Hepatocyte (in vitro differentiated cells): ENCODE measurements around the gene SLC9A7. TPM values are rescaled to one million over a fixed set of nuclear protein-coding genes. Genes with fewer than 3 reads are reported as not detected.

ENCODE experiments used
- DNase-seq: peaks from one replicate; pipeline ENCODE4 v3.0.0-alpha.2; 2016; ENCODE audit warnings: low spot score
- H2AFZ ChIP-seq: fragments of 200-600 bp; sonication (generic); 2 replicates; pipeline ENCODE4 v1.6.0; 2016; ENCODE audit warnings: antibody characterized with exemption, mild to moderate bottlenecking
- H3K27ac ChIP-seq: fragments of 200-600 bp; sonication (generic); 2 replicates; pipeline ENCODE4 v1.5.1; 2016; ENCODE audit warnings: mild to moderate bottlenecking
- H3K27me3 ChIP-seq: fragments of 200-600 bp; sonication (generic); 2 replicates; pipeline ENCODE4 v1.6.1; 2016
- H3K36me3 ChIP-seq: fragments of 200-600 bp; sonication (generic); replicated peaks from 2 replicates; pipeline ENCODE4 v1.5.1; 2016; ENCODE audit warnings: low read depth; ENCODE audit not compliant: insufficient read depth
- H3K4me1 ChIP-seq: fragments of 200-600 bp; sonication (generic); 2 replicates; pipeline ENCODE4 v1.5.1; 2016; ENCODE audit warnings: mild to moderate bottlenecking, moderate library complexity; ENCODE audit not compliant: insufficient read depth
- H3K4me2 ChIP-seq: fragments of 200-600 bp; sonication (generic); 2 replicates; pipeline ENCODE4 v1.6.0; 2016
- H3K4me3 ChIP-seq: fragments of 200-600 bp; sonication (generic); 2 replicates; pipeline ENCODE4 v1.5.1; 2016; ENCODE audit warnings: mild to moderate bottlenecking
- H3K79me2 ChIP-seq: fragments of 200-600 bp; sonication (generic); 2 replicates; pipeline ENCODE4 v1.6.0; 2017; ENCODE audit warnings: mild to moderate bottlenecking
- H3K9me2 ChIP-seq: fragments of 200-600 bp; sonication (generic); replicated peaks from 2 replicates; pipeline ENCODE4 v1.6.0; 2017; ENCODE audit warnings: mild to moderate bottlenecking; ENCODE audit not compliant: insufficient read depth
- H3K9me3 ChIP-seq: fragments of 200-600 bp; sonication (generic); 2 replicates; pipeline ENCODE4 v1.5.1; 2016; ENCODE audit warnings: low read depth, mild to moderate bottlenecking
- H4K20me1 ChIP-seq: fragments of 200-600 bp; sonication (generic); 2 replicates; pipeline ENCODE4 v1.6.0; 2016; ENCODE audit warnings: mild to moderate bottlenecking; ENCODE audit not compliant: insufficient read depth, poor library complexity, severe bottlenecking
- CTCF ChIP-seq: fragments of 200-600 bp; sonication (generic); IDR thresholded peaks from 2 replicates; pipeline ENCODE4 v1.5.1; 2016; ENCODE audit warnings: antibody characterized with exemption, mild to moderate bottlenecking; ENCODE audit not compliant: poor library complexity
- EZH2 ChIP-seq: fragments of 200-600 bp; sonication (generic); IDR thresholded peaks from 2 replicates; pipeline ENCODE4 v1.6.1; 2016; ENCODE audit warnings: antibody characterized with exemption, mild to moderate bottlenecking, borderline replicate concordance
- EZH2phosphoT487 ChIP-seq: fragments of 200-600 bp; sonication (generic); IDR thresholded peaks from one replicate; pipeline ENCODE4 v1.6.1; 2018; ENCODE audit warnings: antibody characterized with exemption, mild to moderate bottlenecking, low read depth, moderate library complexity; ENCODE audit not compliant: unreplicated experiment, severe bottlenecking
- WGBS: methylation state at CpG from one replicate; pipeline ENCODE4 v1.1.6; 2016; ENCODE audit warnings: low lambda C conversion rate; ENCODE audit errors: missing lambda C conversion rate; 5-methylcytosine and 5-hydroxymethylcytosine counted together
- polyA plus RNA-seq: library from polyadenylated mRNA; unstranded; fragments of >200 nt; fragmentation: Nextera tagmentation; extraction: Ambion mirVana; gene quantifications from 2 replicates; pipeline ENCODE4 v1.2.1, GENCODE V29; 2016
- total RNA-seq: library from RNA; depleted of rRNA; stranded (reverse); fragments of >200 nt; gene quantifications from 2 replicates; pipeline ENCODE4 v1.2.3, GENCODE V29; 2014

Gene SLC9A7
- total and polyA plus RNA-seq, 2 experiments from 2014 or later, result 3.6 to 8.1 TPM

GRCh38 chrX:46628460-46629371 lies 130.2 kb downstream of the SLC9A7 start:
- no peak for DNase-seq
- H3K4me3 ChIP-seq, result no peak overlapping the region
- no peaks in the 10 kb centered on the region for H3K27me3 ChIP-seq
- TF ChIP-seq EZH2phosphoT487 (no peak), EZH2 (no peak), CTCF (no peak)
- H4K20me1 ChIP-seq, result no peaks in the 10 kb centered on the region
- no peak overlapping the region for H3K27ac ChIP-seq
- H3K36me3 ChIP-seq, result no peaks in the 10 kb centered on the region
- H3K9me2 ChIP-seq, result no peaks in the 10 kb centered on the region
- H3K79me2 ChIP-seq, result no peaks in the 10 kb centered on the region
- H3K9me3 ChIP-seq, result no peaks in the 10 kb centered on the region
- H3K4me1 ChIP-seq, result no peaks in the 10 kb centered on the region
- H3K4me2 ChIP-seq, result no peak overlapping the region
- 79% methylated on average over 6 of the region's 6 CpGs for whole genome bisulfite sequencing
- no peak overlapping the region for H2AFZ ChIP-seq

GRCh38 chrX:46627711-46628419 lies 131.1 kb downstream of the SLC9A7 start:
- DNase-seq, result no peak
- Histone ChIP-seq H3K27me3 (no peaks in the 10 kb centered on the region), H2AFZ (no peak overlapping the region), H3K36me3 (no peaks in the 10 kb centered on the region), H3K4me1 (no peaks in the 10 kb centered on the region), H3K27ac (no peak overlapping the region), H3K4me3 (no peak overlapping the region), H3K9me2 (no peaks in the 10 kb centered on the region), H3K79me2 (no peaks in the 10 kb centered on the region), H3K9me3 (no peaks in the 10 kb centered on the region), H4K20me1 (no peaks in the 10 kb centered on the region), H3K4me2 (no peak overlapping the region)
- 59% methylated on average over 9 of the region's 10 CpGs for WGBS
- TF ChIP-seq EZH2 (no peak), CTCF (no peak), EZH2phosphoT487 (no peak)

- 80% methylated on average over 4 of the region's 4 CpGs for WGBS
- Histone ChIP-seq H3K27me3 (no peaks in the 10 kb centered on the region), H3K9me2 (no peaks in the 10 kb centered on the region), H3K79me2 (no peaks in the 10 kb centered on the region), H3K36me3 (no peaks in the 10 kb centered on the region), H3K4me3 (no peak overlapping the region), H3K27ac (no peak overlapping the region), H3K4me1 (no peaks in the 10 kb centered on the region), H3K9me3 (no peaks in the 10 kb centered on the region), H4K20me1 (no peaks in the 10 kb centered on the region), H2AFZ (no peak overlapping the region), H3K4me2 (no peak overlapping the region)
- DNase-seq, result no peak
- no peak for TF ChIP-seq EZH2
- TF ChIP-seq CTCF, result no peak
- TF ChIP-seq EZH2phosphoT487, result no peak
These were observed 131.9 kb downstream of the SLC9A7 start for GRCh38 chrX:46627062-46627461.
